GM21723 (cell line): ENCODE measurements around the gene KLHDC7B.
"Not testable (repeated sequence)": the region's sequence is repeated elsewhere in the genome, so short reads cannot be mapped to it uniquely, and the experiment has no call there.

Experiments used
- ATAC-seq: cut with Tn5 transposase; IDR thresholded peaks from one replicate; pipeline ENCODE4 v1.9.1; 2021; ENCODE audit warnings: mild to moderate bottlenecking, moderate library complexity; ENCODE audit not compliant: unreplicated experiment

KLHDC7B gene

GRCh38 chr22:50529416-50529896, 16.2 kb upstream of the KLHDC7B start:
- no peak for ATAC-seq

GRCh38 chr22:50529897-50530579, 15.7 kb upstream of the KLHDC7B start, which contains the start of gene TYMP:
TSS of gene TYMP (minus strand) at chr22:50530012. CDS start at chr22:50529709, 303 bp downstream.
- peak; percentile 24 for ATAC-seq

- no peak for ATAC-seq
These were observed 15.2 kb upstream of the KLHDC7B start for GRCh38 chr22:50530580-50530876.

GRCh38 chr22:50530877-50531545, 14.7 kb upstream of the KLHDC7B start:
- ATAC-seq, result peak; percentile 24

- no peak for ATAC-seq
These were observed 14.1 kb upstream of the KLHDC7B start for GRCh38 chr22:50531546-50531961.

- no peak for ATAC-seq
These were observed 13.6 kb upstream of the KLHDC7B start for GRCh38 chr22:50531962-50532674.

GRCh38 chr22:50532824-50533796, 12.6 kb upstream of the KLHDC7B start:
- no peak for ATAC-seq

GRCh38 chr22:50533856-50534711, 11.6 kb upstream of the KLHDC7B start:
- not testable (repeated sequence) for ATAC-seq

GRCh38 chr22:50535113-50535512, 10.6 kb upstream of the KLHDC7B start:
- ATAC-seq, result no peak

GRCh38 chr22:50536226-50536625, 9.5 kb upstream of the KLHDC7B start:
- ATAC-seq, result no peak

GRCh38 chr22:50537765-50538164, 7.9 kb upstream of the KLHDC7B start:
- no peak for ATAC-seq

GRCh38 chr22:50540381-50540780, 5.3 kb upstream of the KLHDC7B start:
- no peak for ATAC-seq

- not testable (repeated sequence) for ATAC-seq
These were observed 4.1 kb upstream of the KLHDC7B start for GRCh38 chr22:50541667-50542026.

- ATAC-seq, result no peak
These were observed 3.2 kb upstream of the KLHDC7B start for GRCh38 chr22:50542416-50542927.

- peak; percentile 32 for ATAC-seq
These were observed 1.5 kb upstream of the KLHDC7B start for GRCh38 chr22:50544078-50544745.

- ATAC-seq, result no peak
These were observed 899 bp upstream of the KLHDC7B start for GRCh38 chr22:50544746-50545253.

GRCh38 chr22:50546326-50547262, 895 bp downstream of the KLHDC7B start:
- ATAC-seq, result no peak
